PC-9 (cell line): ENCODE results near the gene KBTBD4. TPM values are rescaled to one million over a fixed set of nuclear protein-coding genes. Genes with fewer than 3 reads are reported as not detected.

Source experiments
- BruUV-seq: library from RNA; stranded (reverse); fragments of 400-500 nt; replicated peaks from 2 replicates; lab custom pipeline; 2021; lab: Mats Ljungman, UMichigan
- CTCF ChIA-PET: fragments of 300-600 bp; sonication (Branson Sonifier 250); formaldehyde crosslinking; loops from one replicate; lab custom pipeline; 2022; ENCODE audit warnings: antibody characterized with exemption; lab: Charles Lee
- POLR2A ChIA-PET: fragments of 300-600 bp; sonication (Branson Sonifier 250); formaldehyde crosslinking; loops from one replicate; lab custom pipeline; 2022; ENCODE audit warnings: antibody characterized with exemption; ENCODE audit not compliant: unreplicated experiment; lab: Charles Lee
- DNase-seq, 2 experiments: peaks; one replicate each; pipeline versions ENCODE4 v3.0.0 to v3.0.0-alpha.2; 2015 to 2022; ENCODE audit warnings: mixed read lengths in 1 of 2
- H2AFZ ChIP-seq: fragments of 200-600 bp; sonication (generic); 2 replicates; pipeline ENCODE4 v1.8.1; 2017; ENCODE audit warnings: antibody characterized with exemption
- H3F3A ChIP-seq: fragments of 200-600 bp; sonication (generic); 2 replicates; pipeline ENCODE4 v1.8.1; 2017; ENCODE audit warnings: antibody characterized with exemption, mild to moderate bottlenecking, low read depth; ENCODE audit not compliant: insufficient read depth
- H3K27ac ChIP-seq: fragments of 200-600 bp; sonication (generic); 2 replicates; pipeline ENCODE4 v1.6.1; 2016; ENCODE audit warnings: mixed run types
- H3K27me3 ChIP-seq: fragments of 200-600 bp; sonication (generic); 2 replicates; pipeline ENCODE4 v1.6.1; 2016; ENCODE audit warnings: low read depth, mixed run types; ENCODE audit not compliant: insufficient read depth
- H3K36me3 ChIP-seq: fragments of 200-600 bp; sonication (generic); 2 replicates; pipeline ENCODE4 v1.6.1; 2016; ENCODE audit warnings: low read depth, mixed run types
- H3K4me1 ChIP-seq: fragments of 200-600 bp; sonication (generic); replicated peaks from 2 replicates; pipeline ENCODE4 v1.6.1; 2016; ENCODE audit warnings: mixed run types; ENCODE audit not compliant: insufficient read depth
- H3K4me2 ChIP-seq: fragments of 200-600 bp; sonication (generic); 2 replicates; pipeline ENCODE4 v1.6.1; 2017; ENCODE audit warnings: mixed run types
- H3K4me3 ChIP-seq: fragments of 200-600 bp; sonication (generic); 2 replicates; pipeline ENCODE4 v1.6.1; 2016; ENCODE audit warnings: mixed run types
- H3K79me2 ChIP-seq: fragments of 200-600 bp; sonication (generic); 2 replicates; pipeline ENCODE4 v1.6.1; 2017; ENCODE audit warnings: low read depth, mixed run types
- H3K9me2 ChIP-seq: fragments of 200-600 bp; sonication (generic); 2 replicates; pipeline ENCODE4 v1.8.1; 2017; ENCODE audit warnings: mild to moderate bottlenecking; ENCODE audit not compliant: insufficient read depth
- H3K9me3 ChIP-seq: fragments of 200-600 bp; sonication (generic); 2 replicates; pipeline ENCODE4 v1.8.1; 2016; ENCODE audit warnings: low read depth; ENCODE audit not compliant: insufficient read depth
- H4K20me1 ChIP-seq: fragments of 200-600 bp; sonication (generic); 2 replicates; pipeline ENCODE4 v1.8.1; 2017; ENCODE audit not compliant: insufficient read depth
- EZH2 ChIP-seq: fragments of 200-600 bp; sonication (generic); IDR thresholded peaks from 2 replicates; pipeline ENCODE4 v1.8.0; 2017; ENCODE audit warnings: antibody characterized with exemption, low read depth
- intact Hi-C: fragments of 100-400 bp; cut with micrococcal nuclease; formaldehyde crosslinking; loops from one replicate; pipeline ENCODE4 v1.10.0; 2022; ENCODE audit not compliant: unreplicated experiment
- total RNA-seq: library from RNA; stranded (reverse); gene quantifications from 2 replicates; pipeline ENCODE4 v1.2.3, GENCODE V29; 2021
- TF ChIP-seq, protein P1 (sequence below): fragments of 200-600 bp; sonication (generic); conservative IDR thresholded peaks from 2 replicates; pipeline ENCODE4 v1.6.1; 2017; ENCODE audit warnings: mixed run types, antibody characterized with exemption, mild to moderate bottlenecking, moderate library complexity

The KBTBD4 gene
- total RNA-seq, 1 experiment from 2014 or later = 20.3 TPM

DNA sequence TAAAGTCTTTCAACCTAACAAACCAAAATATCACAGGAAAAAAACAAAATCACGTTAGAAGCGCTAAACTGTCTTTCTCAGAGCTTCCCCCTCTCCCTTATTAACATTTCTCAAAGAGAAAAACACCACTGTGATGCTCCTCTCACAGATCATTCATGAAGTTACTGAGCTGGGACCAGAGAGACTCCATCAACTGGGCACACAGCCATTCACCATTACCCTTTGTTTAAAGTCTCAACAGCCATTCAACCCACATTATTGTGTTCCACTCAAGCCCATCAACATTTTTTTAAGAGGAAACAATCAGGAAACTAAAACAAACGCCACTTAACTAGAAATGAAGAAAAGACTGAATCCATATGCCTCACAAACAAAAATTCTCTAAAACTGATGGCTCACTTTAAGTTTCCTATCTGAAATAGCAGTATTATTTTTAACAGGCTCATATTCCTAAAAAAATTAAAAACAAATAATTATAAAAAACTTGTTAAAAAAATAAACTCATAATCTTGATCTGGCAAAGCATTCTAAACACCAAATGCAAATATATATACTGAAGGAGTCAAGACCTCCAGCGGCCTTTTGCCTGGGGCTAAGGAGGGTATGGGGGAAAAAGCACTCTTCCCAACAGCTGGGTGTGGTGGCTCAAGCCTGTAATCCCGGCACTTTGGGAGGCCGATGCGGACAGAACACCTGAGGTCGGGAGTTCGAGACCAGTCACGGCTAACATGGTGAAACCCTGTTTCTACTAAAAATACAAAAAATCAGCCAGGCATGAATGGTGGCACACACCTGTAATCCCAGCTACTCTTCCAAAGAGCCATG lies 39.8 kb downstream of the KBTBD4 start:
- Histone ChIP-seq H3F3A (peaks cover 40% of the 10 kb centered on the region), H3K4me2 (no peak overlapping the region), H3K9me2 (no peaks in the 10 kb centered on the region), H3K9me3 (no peaks in the 10 kb centered on the region), H3K27me3 (no peaks in the 10 kb centered on the region), H3K79me2 (peaks cover 100% of the 10 kb centered on the region), H3K4me1 (peaks cover 34% of the 10 kb centered on the region), H2AFZ (no peak overlapping the region), H3K4me3 (no peak overlapping the region), H3K36me3 (0 out of 2 replicates have a peak, but pooled peaks cover 5% of the 10 kb centered on the region), H3K27ac (peak overlapping the region; percentile 63), H4K20me1 (peaks cover 98% of the 10 kb centered on the region)
- intact Hi-C loops = no loop called here
- CTCF ChIA-PET = interaction anchor here (1.1 kb wide), 1 partner anchor 14 kb away, joined by 3 read pairs; no protein-coding TSS in a partner anchor
- no TSS peak for BruUV-seq
- TF ChIP-seq, protein P1, sequence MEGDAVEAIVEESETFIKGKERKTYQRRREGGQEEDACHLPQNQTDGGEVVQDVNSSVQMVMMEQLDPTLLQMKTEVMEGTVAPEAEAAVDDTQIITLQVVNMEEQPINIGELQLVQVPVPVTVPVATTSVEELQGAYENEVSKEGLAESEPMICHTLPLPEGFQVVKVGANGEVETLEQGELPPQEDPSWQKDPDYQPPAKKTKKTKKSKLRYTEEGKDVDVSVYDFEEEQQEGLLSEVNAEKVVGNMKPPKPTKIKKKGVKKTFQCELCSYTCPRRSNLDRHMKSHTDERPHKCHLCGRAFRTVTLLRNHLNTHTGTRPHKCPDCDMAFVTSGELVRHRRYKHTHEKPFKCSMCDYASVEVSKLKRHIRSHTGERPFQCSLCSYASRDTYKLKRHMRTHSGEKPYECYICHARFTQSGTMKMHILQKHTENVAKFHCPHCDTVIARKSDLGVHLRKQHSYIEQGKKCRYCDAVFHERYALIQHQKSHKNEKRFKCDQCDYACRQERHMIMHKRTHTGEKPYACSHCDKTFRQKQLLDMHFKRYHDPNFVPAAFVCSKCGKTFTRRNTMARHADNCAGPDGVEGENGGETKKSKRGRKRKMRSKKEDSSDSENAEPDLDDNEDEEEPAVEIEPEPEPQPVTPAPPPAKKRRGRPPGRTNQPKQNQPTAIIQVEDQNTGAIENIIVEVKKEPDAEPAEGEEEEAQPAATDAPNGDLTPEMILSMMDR = no peak
- POLR2A ChIA-PET = interaction anchor here (0.7 kb wide), 1 partner anchor 148 kb away, joined by 4 read pairs; no protein-coding TSS in a partner anchor
- DNase-seq = no peak

DNA sequence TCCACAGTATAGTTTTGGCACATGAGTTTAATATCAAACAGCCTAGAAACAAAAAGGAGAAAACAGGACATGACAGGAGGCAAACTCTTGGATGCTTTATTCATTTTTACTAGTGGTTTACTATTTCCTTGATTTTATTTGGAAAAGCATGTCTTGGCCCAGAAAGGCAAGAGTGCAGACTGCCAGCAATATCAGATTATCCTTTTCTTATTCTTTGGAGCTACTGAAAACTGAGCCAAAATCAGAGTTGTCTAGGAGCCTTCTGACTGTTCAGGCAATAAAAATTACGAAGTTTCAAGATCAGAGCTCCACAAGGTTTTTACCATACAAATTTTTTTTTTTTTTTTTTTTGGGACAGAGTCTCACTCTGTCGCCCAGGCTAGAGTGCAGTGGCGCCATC lies 41.9 kb downstream of the KBTBD4 start:
- Histone ChIP-seq H3K9me2 (no peaks in the 10 kb centered on the region), H3F3A (peaks cover 42% of the 10 kb centered on the region), H2AFZ (no peak overlapping the region), H3K27ac (no peak overlapping the region), H3K79me2 (peaks cover 100% of the 10 kb centered on the region), H3K4me2 (no peak overlapping the region), H3K36me3 (0 out of 2 replicates have a peak, but pooled peaks cover 5% of the 10 kb centered on the region), H4K20me1 (peaks cover 98% of the 10 kb centered on the region), H3K27me3 (no peaks in the 10 kb centered on the region), H3K4me3 (no peak overlapping the region), H3K4me1 (peaks cover 25% of the 10 kb centered on the region), H3K9me3 (no peaks in the 10 kb centered on the region)
- DNase-seq = no peak
- POLR2A ChIA-PET = interaction anchor here (0.7 kb wide), 1 partner anchor 15 kb away, joined by 4 read pairs; no protein-coding TSS in a partner anchor
- CTCF ChIA-PET = no interaction called here
- intact Hi-C loops = no loop called here
- no TSS peak for BruUV-seq
- TF ChIP-seq EZH2 = no peak
- TF ChIP-seq, protein P1 = no peak

DNA sequence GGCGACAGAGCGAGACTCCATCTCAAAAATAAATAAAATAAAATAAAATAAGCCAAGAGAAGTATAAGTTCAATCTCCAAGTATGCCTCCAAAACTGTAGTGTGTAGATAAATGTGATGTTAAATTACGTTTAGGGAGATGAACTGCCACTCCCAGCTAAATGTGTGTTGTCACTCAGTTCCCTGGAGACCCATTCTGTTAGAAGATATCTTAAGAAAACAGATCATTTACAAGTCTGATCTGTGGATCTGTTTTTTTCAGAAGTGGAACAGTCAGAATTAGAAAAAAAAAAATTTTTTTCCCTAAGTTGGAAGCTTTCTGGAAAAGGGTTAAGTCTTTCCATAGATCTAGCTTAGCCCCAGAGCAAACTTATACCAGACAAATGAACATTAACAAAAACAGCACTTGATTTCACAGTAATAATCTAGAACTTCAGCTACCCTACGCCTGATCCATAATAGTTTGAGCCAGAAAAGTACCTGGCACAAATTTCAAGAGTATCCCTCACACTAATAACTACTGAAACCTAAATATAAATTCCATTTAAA lies 44.0 kb downstream of the KBTBD4 start:
- H3K27me3 ChIP-seq = no peaks in the 10 kb centered on the region
- intact Hi-C loops = no loop called here
- H3K4me1 ChIP-seq = peaks cover 7% of the 10 kb centered on the region
- ChIA-PET CTCF (no interaction called here), POLR2A (interaction anchor here (0.8 kb wide), 1 partner anchor 116 kb away, joined by 6 read pairs; no protein-coding TSS in a partner anchor)
- peaks cover 100% of the 10 kb centered on the region for H3K79me2 ChIP-seq
- no peak overlapping the region for H3K4me3 ChIP-seq
- TF ChIP-seq EZH2 = no peak
- TF ChIP-seq, protein P1 = no peak
- H3K9me2 ChIP-seq = no peaks in the 10 kb centered on the region
- no peak for DNase-seq
- H3K4me2 ChIP-seq = no peak overlapping the region
- 0 out of 2 replicates have a peak, but pooled peaks cover 10% of the 10 kb centered on the region for H3K36me3 ChIP-seq
- peaks cover 22% of the 10 kb centered on the region; the same call in 1 of the 2 replicates for H3F3A ChIP-seq
- H2AFZ ChIP-seq = no peak overlapping the region
- peaks cover 100% of the 10 kb centered on the region for H4K20me1 ChIP-seq
- H3K27ac ChIP-seq = no peak overlapping the region
- H3K9me3 ChIP-seq = no peaks in the 10 kb centered on the region
- BruUV-seq = no TSS peak
